Neural cell (in vitro differentiated cells): ENCODE measurements around the gene GDF3. TPM values are rescaled to one million over a fixed set of nuclear protein-coding genes. Genes with fewer than 3 reads are reported as not detected.

Source experiments
- H2AFZ ChIP-seq: fragments of 200-600, 300-800 bp; sonication (generic), shearing (Covaris generic); 2 replicates; pipeline ENCODE4 v1.6.0; 2014; ENCODE audit warnings: low read depth, mild to moderate bottlenecking, antibody characterized with exemption, low read length, moderate library complexity
- H3F3A ChIP-seq: fragments of 200-600 bp; shearing (Covaris generic); 2 replicates; pipeline ENCODE4 v1.6.1; 2016; ENCODE audit warnings: mild to moderate bottlenecking, moderate library complexity, mixed read lengths, antibody characterized with exemption, low read length; ENCODE audit not compliant: insufficient read depth, poor library complexity, severe bottlenecking
- H3K27ac ChIP-seq: fragments of 200-600, 300-800 bp; sonication (generic), shearing (Covaris generic); 2 replicates; pipeline ENCODE4 v1.5.1; 2014; ENCODE audit warnings: mild to moderate bottlenecking, low read length, moderate library complexity
- H3K27me3 ChIP-seq: fragments of 300-800, 200-600 bp; sonication (generic), shearing (Covaris generic); 2 replicates; pipeline ENCODE4 v1.6.0; 2014; ENCODE audit warnings: mild to moderate bottlenecking, low read depth, low read length, moderate library complexity; ENCODE audit not compliant: insufficient read depth
- H3K36me3 ChIP-seq: fragments of 300-800, 200-600 bp; sonication (generic), shearing (Covaris generic); 2 replicates; pipeline ENCODE4 v1.5.1; 2014; ENCODE audit warnings: mild to moderate bottlenecking, antibody characterized with exemption, low read length, moderate library complexity; ENCODE audit not compliant: insufficient read depth
- H3K4me2 ChIP-seq: fragments of 300-800, 200-600 bp; sonication (generic), shearing (Covaris generic); 2 replicates; pipeline ENCODE4 v1.6.0; 2014; ENCODE audit warnings: mild to moderate bottlenecking, low read length
- H3K4me3 ChIP-seq: fragments of 300-800, 200-600 bp; sonication (generic), shearing (Covaris generic); 2 replicates; pipeline ENCODE4 v1.5.1; 2014; ENCODE audit warnings: mild to moderate bottlenecking, low read length, moderate library complexity
- H3K79me2 ChIP-seq: fragments of 200-600 bp; shearing (Covaris generic); replicated peaks from 2 replicates; pipeline ENCODE4 v1.6.0; 2014; ENCODE audit warnings: mild to moderate bottlenecking, low read length, moderate library complexity; ENCODE audit not compliant: insufficient read depth
- H3K9ac ChIP-seq: fragments of 300-800, 200-600 bp; sonication (generic), shearing (Covaris generic); 2 replicates; pipeline ENCODE4 v1.6.1; 2016; ENCODE audit warnings: mild to moderate bottlenecking, low read length, mixed read lengths
- H3K9me2 ChIP-seq: fragments of 200-600 bp; shearing (Covaris generic); 2 replicates; pipeline ENCODE4 v1.6.1; 2016; ENCODE audit warnings: mild to moderate bottlenecking, low read length, mixed read lengths; ENCODE audit not compliant: insufficient read depth
- H3K9me3 ChIP-seq: fragments of 200-600, 300-800 bp; sonication (generic), shearing (Covaris generic); 2 replicates; pipeline ENCODE4 v1.6.1; 2016; ENCODE audit warnings: mild to moderate bottlenecking, mixed run types, low read length, moderate library complexity, mixed read lengths
- H4K20me1 ChIP-seq: fragments of 200-600 bp; shearing (Covaris generic); 2 replicates; pipeline ENCODE4 v1.6.1; 2016; ENCODE audit warnings: mild to moderate bottlenecking, mixed run types; ENCODE audit not compliant: insufficient read depth
- CTCF ChIP-seq: fragments of 450-650 bp; IDR thresholded peaks from 2 replicates; pipeline ENCODE4 v1.5.1; 2014; ENCODE audit warnings: antibody characterized with exemption, mild to moderate bottlenecking, moderate library complexity; ENCODE audit not compliant: poor library complexity, severe bottlenecking
- EP300 ChIP-seq: fragments of 450-650 bp; conservative IDR thresholded peaks from 2 replicates; pipeline ENCODE4 v1.6.1; 2014; ENCODE audit warnings: antibody characterized with exemption, mild to moderate bottlenecking, moderate library complexity; ENCODE audit not compliant: poor library complexity, severe bottlenecking
- EZH2 ChIP-seq: fragments of 200-600, 300-800 bp; shearing (Covaris generic), sonication (generic); IDR thresholded peaks from 2 replicates; pipeline ENCODE4 v1.6.1; 2014; ENCODE audit warnings: antibody characterized with exemption, low read length, borderline replicate concordance, mild to moderate bottlenecking; ENCODE audit not compliant: insufficient read depth, poor library complexity, severe bottlenecking
- MXI1 ChIP-seq: fragments of 450-650 bp; conservative IDR thresholded peaks from 2 replicates; pipeline ENCODE4 v1.6.1; 2014; ENCODE audit warnings: antibody characterized with exemption, mild to moderate bottlenecking; ENCODE audit not compliant: poor library complexity, severe bottlenecking
- POLR2AphosphoS5 ChIP-seq: IDR thresholded peaks from 2 replicates; pipeline ENCODE4 v1.6.1; 2012
- RAD21 ChIP-seq: fragments of 450-650 bp; conservative IDR thresholded peaks from 2 replicates; pipeline ENCODE4 v1.6.1; 2014; ENCODE audit warnings: antibody characterized with exemption, mild to moderate bottlenecking, moderate library complexity
- REST ChIP-seq: IDR thresholded peaks from 2 replicates; pipeline ENCODE4 v1.6.1; 2012; ENCODE audit warnings: borderline replicate concordance
- SMC3 ChIP-seq: fragments of 450-650 bp; conservative IDR thresholded peaks from 2 replicates; pipeline ENCODE4 v1.6.1; 2014; ENCODE audit warnings: antibody characterized with exemption, mild to moderate bottlenecking, moderate library complexity; ENCODE audit not compliant: poor library complexity
- TAF1 ChIP-seq: IDR thresholded peaks from 2 replicates; pipeline ENCODE4 v1.6.1; 2012; ENCODE audit warnings: low read depth
- polyA plus RNA-seq: library from polyadenylated mRNA; depleted of rRNA; stranded (reverse); fragments of >200 nt; gene quantifications from 2 replicates; pipeline ENCODE4 v1.2.3, GENCODE V29; 2014

GDF3 gene
- polyA plus RNA-seq, 1 donor from 2014 or later: not detected

- no peaks in the 10 kb centered on the region for H3F3A ChIP-seq
- H3K79me2 ChIP-seq: no peaks in the 10 kb centered on the region
- no peak overlapping the region for H3K9ac ChIP-seq
- TF ChIP-seq TAF1: no peak
- TF ChIP-seq EP300: no peak
- TF ChIP-seq SMC3: no peak
- no peak for TF ChIP-seq POLR2AphosphoS5
- TF ChIP-seq EZH2: no peak
- no peak for TF ChIP-seq RAD21
- no peak for TF ChIP-seq CTCF
- TF ChIP-seq REST: no peak
- TF ChIP-seq MXI1: no peak
- no peaks in the 10 kb centered on the region for H3K9me2 ChIP-seq
- no peaks in the 10 kb centered on the region for H4K20me1 ChIP-seq
- H3K27ac ChIP-seq: no peak overlapping the region
- no peaks in the 10 kb centered on the region for H3K36me3 ChIP-seq
- no peak overlapping the region for H2AFZ ChIP-seq
- no peaks in the 10 kb centered on the region for H3K9me3 ChIP-seq
- no peak overlapping the region for H3K4me2 ChIP-seq
- no peak overlapping the region for H3K4me3 ChIP-seq
- H3K27me3 ChIP-seq: no peaks in the 10 kb centered on the region
Measured at GRCh38 chr12:7723926-7724325, 28.4 kb upstream of the GDF3 start.

GRCh38 chr12:7719946-7720730 is 24.6 kb upstream of the GDF3 start:
- Histone ChIP-seq H3K79me2 (no peaks in the 10 kb centered on the region), H3K27ac (no peak overlapping the region), H3K9ac (no peak overlapping the region), H3K9me2 (no peaks in the 10 kb centered on the region), H3K36me3 (no peaks in the 10 kb centered on the region), H3K4me2 (no peak overlapping the region), H3F3A (no peaks in the 10 kb centered on the region), H3K4me3 (no peak overlapping the region), H4K20me1 (no peaks in the 10 kb centered on the region), H3K27me3 (no peaks in the 10 kb centered on the region), H3K9me3 (no peaks in the 10 kb centered on the region), H2AFZ (no peak overlapping the region)
- no peak for TF ChIP-seq CTCF
- no peak for TF ChIP-seq REST
- TF ChIP-seq SMC3: no peak
- no peak for TF ChIP-seq EP300
- TF ChIP-seq POLR2AphosphoS5: no peak
- no peak for TF ChIP-seq TAF1
- TF ChIP-seq EZH2: no peak
- TF ChIP-seq RAD21: no peak
- no peak for TF ChIP-seq MXI1
